Astrocyte (in vitro differentiated cells and primary cell): ENCODE data around the gene GDF10. TPM values are rescaled to one million over a fixed set of nuclear protein-coding genes. Genes with fewer than 3 reads are reported as not detected.

Experiments
- DNase-seq: peaks from one replicate; pipeline ENCODE4 v3.0.0-alpha.2; 2010; ENCODE audit warnings: low read depth
- FAIRE-seq: peaks from 2 replicates; lab custom pipeline; 2011; peaks lifted over from hg19 to GRCh38; lab: Jason Lieb, UNC
- H2AFZ ChIP-seq: 2 replicates; pipeline ENCODE4 v1.6.0; 2012; ENCODE audit warnings: low read depth, low read length, inconsistent platforms
- H3K27ac ChIP-seq: 2 replicates; pipeline ENCODE4 v1.5.1; 2011; ENCODE audit warnings: low read depth, low read length, inconsistent platforms
- H3K27me3 ChIP-seq: 2 replicates; pipeline ENCODE4 v1.6.0; 2011; ENCODE audit warnings: low read length, inconsistent platforms; ENCODE audit not compliant: insufficient read depth
- H3K36me3 ChIP-seq: 2 replicates; pipeline ENCODE4 v1.5.1; 2011; ENCODE audit warnings: low read length, inconsistent platforms; ENCODE audit not compliant: insufficient read depth
- H3K4me1 ChIP-seq: 2 replicates; pipeline ENCODE4 v1.5.1; 2011; ENCODE audit warnings: low read length, inconsistent platforms; ENCODE audit not compliant: insufficient read depth
- H3K4me2 ChIP-seq: 2 replicates; pipeline ENCODE4 v1.6.0; 2012; ENCODE audit warnings: low read length, inconsistent platforms
- H3K4me3 ChIP-seq: 2 replicates; pipeline ENCODE4 v1.5.1; 2011; ENCODE audit warnings: low read depth, mild to moderate bottlenecking, low read length, inconsistent platforms; ENCODE audit not compliant: insufficient read depth
- H3K79me2 ChIP-seq: 2 replicates; pipeline ENCODE4 v1.6.0; 2012; ENCODE audit warnings: mild to moderate bottlenecking, low read length, inconsistent platforms; ENCODE audit not compliant: insufficient read depth
- H3K9ac ChIP-seq: 2 replicates; pipeline ENCODE4 v1.6.0; 2012; ENCODE audit warnings: mild to moderate bottlenecking, low read length, inconsistent platforms
- H3K9me3 ChIP-seq: 2 replicates; pipeline ENCODE4 v1.5.1; 2012; ENCODE audit warnings: low read depth, mild to moderate bottlenecking, low read length, inconsistent platforms; ENCODE audit not compliant: insufficient read depth
- H4K20me1 ChIP-seq: 2 replicates; pipeline ENCODE4 v1.6.0; 2012; ENCODE audit warnings: low read length, inconsistent platforms; ENCODE audit not compliant: insufficient read depth
- H3K27ac Mint-ChIP-seq: one replicate; pipeline ENCODE4 v1.8.0; 2021; ENCODE audit warnings: mild to moderate bottlenecking, mixed read lengths; ENCODE audit not compliant: unreplicated experiment
- H3K27me3 Mint-ChIP-seq: one replicate; pipeline ENCODE4 v1.8.0; 2021; ENCODE audit warnings: low read depth, mixed read lengths; ENCODE audit not compliant: unreplicated experiment
- H3K36me3 Mint-ChIP-seq: one replicate; pipeline ENCODE4 v1.8.0; 2021; ENCODE audit warnings: low read depth, mixed read lengths; ENCODE audit not compliant: unreplicated experiment
- H3K4me1 Mint-ChIP-seq: one replicate; pipeline ENCODE4 v1.8.0; 2021; ENCODE audit warnings: low read depth, mixed read lengths; ENCODE audit not compliant: unreplicated experiment
- H3K4me3 Mint-ChIP-seq: one replicate; pipeline ENCODE4 v1.8.0; 2021; ENCODE audit warnings: mild to moderate bottlenecking, moderate library complexity, mixed read lengths; ENCODE audit not compliant: unreplicated experiment
- H3K9me3 Mint-ChIP-seq: one replicate; pipeline ENCODE4 v1.8.0; 2021; ENCODE audit warnings: mild to moderate bottlenecking, mixed read lengths; ENCODE audit not compliant: unreplicated experiment
- CTCF ChIP-seq: IDR thresholded peaks from 2 replicates; pipeline ENCODE4 v1.5.1; 2011; ENCODE audit warnings: low read depth, mild to moderate bottlenecking, inconsistent platforms, low read length, moderate library complexity; ENCODE audit not compliant: insufficient read depth
- EZH2 ChIP-seq: IDR thresholded peaks from 2 replicates; pipeline ENCODE4 v1.6.1; 2012; ENCODE audit warnings: mild to moderate bottlenecking, low read length, inconsistent platforms; ENCODE audit not compliant: insufficient read depth
- total RNA-seq: library from RNA; stranded (reverse); gene quantifications from 2 replicates; pipeline ENCODE4 v1.2.1, GENCODE V29; 2021

Gene GDF10
- total RNA-seq, 1 donor from 2014 or later: 2.2 TPM

GRCh38 chr10:47326927-47327330 is 26.9 kb downstream of the GDF10 start:
- H3K27ac Mint-ChIP-seq: no peak overlapping the region
- no peak overlapping the region for H3K4me3 ChIP-seq
- H3K27me3 ChIP-seq: peaks cover 8% of the 10 kb centered on the region
- H3K9me3 ChIP-seq: no peaks in the 10 kb centered on the region
- no peak overlapping the region for H3K4me3 Mint-ChIP-seq
- no peaks in the 10 kb centered on the region for H3K4me1 Mint-ChIP-seq
- no peaks in the 10 kb centered on the region for H3K36me3 Mint-ChIP-seq
- TF ChIP-seq CTCF: no peak
- TF ChIP-seq EZH2: no peak
- no peaks in the 10 kb centered on the region for H3K4me1 ChIP-seq
- H3K27ac ChIP-seq: no peak overlapping the region
- DNase-seq: no peak
- no peak overlapping the region for H2AFZ ChIP-seq
- no peak for FAIRE-seq
- H4K20me1 ChIP-seq: no peaks in the 10 kb centered on the region
- no peaks in the 10 kb centered on the region for H3K36me3 ChIP-seq
- no peaks in the 10 kb centered on the region for H3K79me2 ChIP-seq
- peaks cover 36% of the 10 kb centered on the region for H3K27me3 Mint-ChIP-seq
- no peaks in the 10 kb centered on the region for H3K9me3 Mint-ChIP-seq
- H3K4me2 ChIP-seq: no peak overlapping the region
- H3K9ac ChIP-seq: no peak overlapping the region

GRCh38 chr10:47329855-47330254 is 29.9 kb downstream of the GDF10 start:
- Mint-ChIP-seq H3K4me3 (no peak overlapping the region), H3K9me3 (no peaks in the 10 kb centered on the region), H3K27me3 (peaks cover 37% of the 10 kb centered on the region), H3K4me1 (peaks cover 3% of the 10 kb centered on the region), H3K36me3 (no peaks in the 10 kb centered on the region), H3K27ac (no peak overlapping the region)
- no peak overlapping the region for H2AFZ ChIP-seq
- no peaks in the 10 kb centered on the region for H3K4me1 ChIP-seq
- H3K79me2 ChIP-seq: no peaks in the 10 kb centered on the region
- H3K4me3 ChIP-seq: no peak overlapping the region
- no peak overlapping the region for H3K9ac ChIP-seq
- H3K4me2 ChIP-seq: no peak overlapping the region
- FAIRE-seq (no peak), DNase-seq (no peak)
- peaks cover 6% of the 10 kb centered on the region for H3K27me3 ChIP-seq
- no peaks in the 10 kb centered on the region for H3K36me3 ChIP-seq
- TF ChIP-seq EZH2: no peak
- no peak for TF ChIP-seq CTCF
- H3K27ac ChIP-seq: no peak overlapping the region
- H4K20me1 ChIP-seq: no peaks in the 10 kb centered on the region
- H3K9me3 ChIP-seq: no peaks in the 10 kb centered on the region

GRCh38 chr10:47330366-47330765 is 30.4 kb downstream of the GDF10 start:
- FAIRE-seq: no peak
- H3K36me3 Mint-ChIP-seq: no peaks in the 10 kb centered on the region
- Histone ChIP-seq H3K4me1 (no peaks in the 10 kb centered on the region), H3K9ac (no peak overlapping the region), H3K4me3 (no peak overlapping the region), H3K36me3 (no peaks in the 10 kb centered on the region), H2AFZ (no peak overlapping the region), H3K27ac (no peak overlapping the region), H4K20me1 (no peaks in the 10 kb centered on the region), H3K79me2 (no peaks in the 10 kb centered on the region), H3K4me2 (no peak overlapping the region), H3K27me3 (peaks cover 9% of the 10 kb centered on the region), H3K9me3 (no peaks in the 10 kb centered on the region)
- H3K27me3 Mint-ChIP-seq: peaks cover 37% of the 10 kb centered on the region
- no peak overlapping the region for H3K27ac Mint-ChIP-seq
- no peaks in the 10 kb centered on the region for H3K9me3 Mint-ChIP-seq
- peaks cover 3% of the 10 kb centered on the region for H3K4me1 Mint-ChIP-seq
- TF ChIP-seq EZH2 (no peak), CTCF (no peak)
- DNase-seq: no peak
- H3K4me3 Mint-ChIP-seq: no peak overlapping the region
